Measurements from ENCODE around the gene IRAK3.

DNA sequence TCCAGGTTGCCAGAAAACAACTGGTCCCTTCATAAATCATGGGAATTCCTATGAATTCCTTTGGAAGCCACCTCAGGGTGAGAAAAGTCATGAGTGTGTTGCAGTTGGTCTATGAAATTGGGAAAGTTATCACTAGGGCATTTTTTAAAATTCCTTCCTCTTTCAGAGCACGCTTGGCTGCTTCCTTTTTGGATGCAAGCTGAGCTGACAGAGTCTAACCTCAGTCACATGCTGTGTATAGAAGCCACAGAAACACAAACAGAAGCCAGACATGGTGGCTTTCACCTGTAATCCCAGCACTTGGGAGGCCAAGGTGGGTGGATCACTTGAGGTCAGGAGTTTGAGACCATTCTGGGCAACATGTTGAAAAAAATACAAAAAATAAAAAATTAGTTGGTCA, 91.5 kb downstream of the IRAK3 start:
- TF ChIP-seq SIN3A (IDR thresholded peaks at IDR 0.05; ENCODE audit: borderline replicate concordance, insufficient read depth, low read depth, low read length) = no peak
- no peak for TF ChIP-seq CTCF (IDR thresholded peaks at IDR 0.05)
- TF ChIP-seq TCF7L2 (IDR thresholded peaks at IDR 0.05; ENCODE audit: low read depth, low read length) = no peak
- TF ChIP-seq REST (IDR thresholded peaks at IDR 0.05; ENCODE audit: insufficient read depth in 1 of 2, low read depth in 2 of 2, low read length in 1 of 2) = no peak
- no peak for TF ChIP-seq POLR2AphosphoS5 (IDR thresholded peaks at IDR 0.05; ENCODE audit: low read depth, low read length)
